Lung (tissue), 12 donors: ENCODE results near the gene ARRDC1. TPM values are rescaled to one million over a fixed set of nuclear protein-coding genes. Genes with fewer than 3 reads are reported as not detected.

Experiments
- ATAC-seq: fragments of 200-7000 bp; cut with Tn5 transposase; one replicate; pipeline ENCODE4 v1.9.1; 2020; ENCODE audit warnings: moderate number of reproducible peaks; ENCODE audit not compliant: insufficient read depth, low FRiP score
- DNase-seq, 3 donors: peaks; one replicate each; pipeline ENCODE4 v3.0.0-alpha.2; 2013 to 2017
- H3K27ac ChIP-seq, 2 donors: one replicate each; pipeline ENCODE4 v1.5.1; 2013; ENCODE audit warnings: mild to moderate bottlenecking in 2 of 2, moderate library complexity in 2 of 2, control low read depth in 1 of 2, inconsistent platforms in 1 of 2, low read depth in 1 of 2, low read length in 1 of 2
- H3K27me3 ChIP-seq, 3 donors: one replicate each; pipeline ENCODE4 v1.5.1; 2013; ENCODE audit warnings: low read length in 2 of 3; ENCODE audit not compliant: control insufficient read depth in 3 of 3, insufficient read depth in 3 of 3
- H3K36me3 ChIP-seq, 4 donors: one replicate each; pipeline ENCODE4 v1.5.1; 2013; ENCODE audit warnings: low read length in 4 of 4, mild to moderate bottlenecking in 1 of 4, moderate library complexity in 1 of 4; ENCODE audit not compliant: control insufficient read depth in 4 of 4, insufficient read depth in 4 of 4
- H3K4me1 ChIP-seq, 5 donors: one replicate each; pipeline ENCODE4 v1.5.1; 2013; ENCODE audit warnings: low read length in 5 of 5, mild to moderate bottlenecking in 2 of 5, moderate library complexity in 1 of 5; ENCODE audit not compliant: control insufficient read depth in 5 of 5, insufficient read depth in 5 of 5
- H3K4me3 ChIP-seq: one replicate; pipeline ENCODE4 v1.5.1; 2013; ENCODE audit warnings: mild to moderate bottlenecking, control low read depth, moderate library complexity
- H3K9ac ChIP-seq, 2 donors: one replicate each; pipeline ENCODE4 v1.5.1; 2013; ENCODE audit warnings: low read length in 2 of 2, control low read depth in 1 of 2; ENCODE audit not compliant: insufficient read depth in 1 of 2
- H3K9me3 ChIP-seq, 4 donors: one replicate each; pipeline ENCODE4 v1.5.1; 2013; ENCODE audit warnings: low read length in 3 of 4, mild to moderate bottlenecking in 1 of 4, moderate library complexity in 1 of 4; ENCODE audit not compliant: control insufficient read depth in 4 of 4, insufficient read depth in 3 of 4
- WGBS, 2 donors: extraction: QIAGEN DNeasy Blood & Tissue Kit; methylation state at CpG; one replicate each; pipeline ENCODE4 v1.1.7; 2013; 5-methylcytosine and 5-hydroxymethylcytosine counted together
- polyA plus RNA-seq, 2 donors: library from polyadenylated mRNA; stranded (reverse); fragments of 200-250 nt; gene quantifications; one replicate each; pipeline ENCODE4 v1.2.1, GENCODE V29; 2013
- total RNA-seq, 2 donors: library from RNA; depleted of rRNA in 1 of 2; stranded (reverse); fragments of >200 nt in 1 of 2; gene quantifications; one replicate each; pipeline ENCODE4 v1.2.1, GENCODE V29; 2014 to 2021
- TF ChIP-seq, protein P1 (sequence below): IDR thresholded peaks from 2 replicates; pipeline ENCODE4 v1.5.1; 2012; ENCODE audit warnings: mild to moderate bottlenecking; ENCODE audit errors: control extremely low read depth, extremely low read depth
- donor health status: control.
- donor health status: control.
- donor health status: Bipolar disorder and iron deficiency.
- donor health status: healthy.
- donor health status: DM: yes; HTN: yes; CAD: no.

Gene ARRDC1
- total and polyA plus RNA-seq, 4 donors = 57.4 to 137 (median 94.6) TPM

DNA sequence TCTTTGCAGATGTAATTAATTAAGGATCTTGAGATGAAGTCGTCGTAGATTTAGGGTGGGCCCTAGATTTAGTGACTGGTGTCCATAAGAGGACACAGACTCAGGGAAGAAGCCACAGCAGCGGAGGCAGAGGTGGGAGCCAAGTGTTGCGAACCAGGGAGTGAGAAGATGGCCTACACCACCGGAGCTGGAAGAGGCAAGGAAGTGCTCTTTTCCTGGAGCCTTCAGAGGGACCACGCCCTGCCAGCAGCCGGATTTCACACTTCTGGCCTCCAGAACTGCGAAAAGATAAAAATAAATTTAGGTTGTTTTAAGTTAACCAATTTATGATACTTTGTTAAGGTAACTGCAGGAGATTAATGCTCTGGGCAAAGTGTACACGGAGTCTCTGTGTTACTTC lies 44.1 kb downstream of the ARRDC1 start:
- H3K36me3 ChIP-seq = peaks cover 2 to 10% (median 5%) of the 10 kb centered on the region in 4 donors
- WGBS, 2 donors = 75 to 80% methylated on average over 9 of the region's 9 CpGs
- no peaks in the 10 kb centered on the region for H3K27me3 ChIP-seq
- TF ChIP-seq, protein P1, sequence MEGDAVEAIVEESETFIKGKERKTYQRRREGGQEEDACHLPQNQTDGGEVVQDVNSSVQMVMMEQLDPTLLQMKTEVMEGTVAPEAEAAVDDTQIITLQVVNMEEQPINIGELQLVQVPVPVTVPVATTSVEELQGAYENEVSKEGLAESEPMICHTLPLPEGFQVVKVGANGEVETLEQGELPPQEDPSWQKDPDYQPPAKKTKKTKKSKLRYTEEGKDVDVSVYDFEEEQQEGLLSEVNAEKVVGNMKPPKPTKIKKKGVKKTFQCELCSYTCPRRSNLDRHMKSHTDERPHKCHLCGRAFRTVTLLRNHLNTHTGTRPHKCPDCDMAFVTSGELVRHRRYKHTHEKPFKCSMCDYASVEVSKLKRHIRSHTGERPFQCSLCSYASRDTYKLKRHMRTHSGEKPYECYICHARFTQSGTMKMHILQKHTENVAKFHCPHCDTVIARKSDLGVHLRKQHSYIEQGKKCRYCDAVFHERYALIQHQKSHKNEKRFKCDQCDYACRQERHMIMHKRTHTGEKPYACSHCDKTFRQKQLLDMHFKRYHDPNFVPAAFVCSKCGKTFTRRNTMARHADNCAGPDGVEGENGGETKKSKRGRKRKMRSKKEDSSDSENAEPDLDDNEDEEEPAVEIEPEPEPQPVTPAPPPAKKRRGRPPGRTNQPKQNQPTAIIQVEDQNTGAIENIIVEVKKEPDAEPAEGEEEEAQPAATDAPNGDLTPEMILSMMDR = no peak
- H3K27ac ChIP-seq = no peak overlapping the region
- peaks cover 0 to 10% (median 0%) of the 10 kb centered on the region in 5 donors for H3K4me1 ChIP-seq
- H3K4me3 ChIP-seq = no peak overlapping the region
- no peak overlapping the region for H3K9ac ChIP-seq
- DNase-seq = no peak
- no peak for ATAC-seq
- no peaks in the 10 kb centered on the region for H3K9me3 ChIP-seq

DNA sequence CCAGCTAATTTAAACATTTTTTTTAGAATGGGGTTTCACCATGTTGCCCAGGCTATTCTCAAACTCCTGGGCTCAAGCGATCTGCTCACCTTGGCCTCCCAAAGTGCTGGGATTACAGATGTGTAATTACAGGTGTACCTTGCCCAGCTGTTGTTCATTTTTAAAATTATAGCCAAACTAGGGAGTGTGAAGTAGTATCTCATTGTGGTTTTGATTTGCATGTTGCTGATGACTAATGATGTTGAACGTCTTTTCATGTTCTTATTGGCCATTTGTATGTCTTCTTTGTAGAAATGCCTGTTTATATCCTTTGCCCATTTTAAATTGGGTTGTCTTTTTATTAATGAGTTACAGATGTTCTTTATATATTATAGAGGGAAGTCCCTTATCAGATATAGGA lies 44.8 kb downstream of the ARRDC1 start:
- Histone ChIP-seq H3K4me1 (peaks cover 0 to 10% (median 0%) of the 10 kb centered on the region in 5 donors), H3K4me3 (no peak overlapping the region), H3K36me3 (peaks cover 2 to 10% (median 6%) of the 10 kb centered on the region in 4 donors), H3K27me3 (no peaks in the 10 kb centered on the region), H3K9ac (no peak overlapping the region), H3K27ac (no peak overlapping the region), H3K9me3 (no peaks in the 10 kb centered on the region)
- 85 to 90% methylated on average over 2 of the region's 2 CpGs for WGBS, 2 donors
- TF ChIP-seq, protein P1 = no peak
- DNase-seq (no peak), ATAC-seq (no peak)

DNA sequence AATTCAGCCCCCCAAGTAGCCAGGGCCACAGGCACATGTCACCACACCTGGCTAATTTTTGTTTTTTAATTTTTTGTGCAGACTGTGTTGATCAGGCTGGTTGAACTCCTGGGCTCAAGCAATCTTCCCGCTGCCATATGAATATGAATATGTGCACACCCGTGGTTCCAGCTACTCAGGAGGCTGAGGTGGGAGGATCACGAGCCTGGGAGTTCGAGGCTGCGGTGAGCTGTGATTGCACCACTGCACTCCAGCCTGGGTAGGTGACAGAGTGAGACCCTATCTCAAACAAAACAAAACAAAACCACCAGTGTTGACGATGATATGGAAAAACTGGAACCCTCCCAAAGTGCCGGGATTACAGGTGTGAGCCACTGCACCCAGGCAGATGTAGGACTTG lies 45.3 kb downstream of the ARRDC1 start:
- Histone ChIP-seq H3K27ac (no peak overlapping the region), H3K9ac (no peak overlapping the region), H3K27me3 (no peaks in the 10 kb centered on the region), H3K36me3 (peaks cover 2 to 11% (median 8%) of the 10 kb centered on the region in 4 donors), H3K4me1 (peaks cover 0 to 9% (median 0%) of the 10 kb centered on the region in 5 donors), H3K9me3 (no peaks in the 10 kb centered on the region), H3K4me3 (no peak overlapping the region)
- TF ChIP-seq, protein P1 = no peak
- DNase-seq = no peak
- ATAC-seq = no peak
- WGBS, 2 donors = 92% methylated on average over 7 of the region's 7 CpGs

DNA sequence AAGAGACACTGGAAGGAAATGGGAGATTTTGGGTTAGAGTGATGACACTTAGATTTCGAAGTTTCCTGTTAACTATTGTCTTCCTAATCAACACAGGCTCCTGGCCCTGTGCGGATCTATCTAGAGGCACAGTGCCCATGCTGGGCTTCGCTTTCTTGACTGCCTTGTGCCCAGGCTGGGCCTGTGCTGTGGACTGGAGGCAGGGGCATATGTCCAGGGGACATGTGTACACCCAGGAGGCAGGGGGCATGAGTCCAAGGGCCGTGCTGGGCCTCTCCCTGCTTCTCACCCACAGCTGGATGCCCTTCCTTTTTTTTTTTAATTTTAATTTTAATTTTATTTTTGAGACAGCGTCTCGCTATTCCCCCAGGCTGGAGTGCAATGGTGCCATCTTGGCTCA lies 50.9 kb downstream of the ARRDC1 start:
- TF ChIP-seq, protein P1 = no peak
- H3K36me3 ChIP-seq = peaks cover 2 to 10% (median 3%) of the 10 kb centered on the region in 4 donors
- no peaks in the 10 kb centered on the region for H3K9me3 ChIP-seq
- H3K27me3 ChIP-seq = no peaks in the 10 kb centered on the region
- H3K27ac ChIP-seq = no peak overlapping the region
- no peak overlapping the region for H3K4me3 ChIP-seq
- ATAC-seq (no peak), DNase-seq (no peak)
- H3K4me1 ChIP-seq = peaks cover 0 to 2% (median 0%) of the 10 kb centered on the region in 5 donors
- 80 to 96% methylated on average over 6 of the region's 6 CpGs for WGBS, 2 donors
- H3K9ac ChIP-seq = no peak overlapping the region
